ENCODE results near the gene PIK3R1.

The PIK3R1 gene

DNA sequence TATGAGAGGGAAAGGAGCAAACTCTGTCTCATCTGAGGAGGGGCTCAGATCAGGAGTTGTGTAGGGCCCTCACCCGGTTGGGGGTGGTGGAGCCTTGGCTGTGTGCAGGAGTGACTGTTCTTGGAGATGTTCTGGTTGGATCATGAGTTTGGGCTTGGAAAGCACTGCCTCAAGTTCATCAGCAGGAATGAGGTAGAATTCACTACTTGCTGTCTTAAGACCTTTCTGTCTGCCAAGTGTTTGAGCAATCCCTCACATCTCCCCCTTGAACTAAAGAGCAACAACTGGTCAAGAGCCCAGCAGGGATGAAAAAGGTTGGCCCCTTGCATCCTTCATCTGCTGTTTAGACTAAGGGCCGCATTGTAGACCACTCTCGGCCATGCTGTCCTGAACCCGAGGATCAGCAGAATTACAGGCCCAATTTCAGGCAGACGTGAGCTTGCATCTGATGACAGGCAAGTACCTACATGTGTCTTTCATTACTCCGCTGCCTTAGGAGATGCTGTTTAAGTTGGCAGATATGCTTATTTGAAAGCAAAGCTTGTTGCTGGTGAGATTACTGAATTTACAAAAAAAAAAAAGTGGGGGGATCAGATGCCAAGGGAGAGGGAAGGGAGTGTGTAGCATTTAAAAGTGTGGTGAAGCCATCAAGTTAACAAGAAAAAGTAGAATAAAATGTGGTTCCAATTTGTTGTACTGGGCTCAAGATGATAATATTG lies 36.4 kb downstream of the PIK3R1 start:
- Histone ChIP-seq H3K4me3 (ENCODE audit: low read length) (no peak overlapping the region), H3K27ac (ENCODE audit: low read depth, low read length) (no peak overlapping the region), H3K9me3 (ENCODE audit: insufficient read depth, low read depth, low read length) (no peaks in the 10 kb centered on the region), H3K4me1 (ENCODE audit: insufficient read depth, low read length) (peaks cover 39% of the 10 kb centered on the region), H3K27me3 (ENCODE audit: insufficient read depth, low read length) (no peaks in the 10 kb centered on the region), H3K36me3 (ENCODE audit: insufficient read depth, low read length) (no peaks in the 10 kb centered on the region), H3K9ac (ENCODE audit: low read depth, low read length) (no peak overlapping the region)
- 76% methylated on average over 6 of the region's 6 CpGs for WGBS

DNA sequence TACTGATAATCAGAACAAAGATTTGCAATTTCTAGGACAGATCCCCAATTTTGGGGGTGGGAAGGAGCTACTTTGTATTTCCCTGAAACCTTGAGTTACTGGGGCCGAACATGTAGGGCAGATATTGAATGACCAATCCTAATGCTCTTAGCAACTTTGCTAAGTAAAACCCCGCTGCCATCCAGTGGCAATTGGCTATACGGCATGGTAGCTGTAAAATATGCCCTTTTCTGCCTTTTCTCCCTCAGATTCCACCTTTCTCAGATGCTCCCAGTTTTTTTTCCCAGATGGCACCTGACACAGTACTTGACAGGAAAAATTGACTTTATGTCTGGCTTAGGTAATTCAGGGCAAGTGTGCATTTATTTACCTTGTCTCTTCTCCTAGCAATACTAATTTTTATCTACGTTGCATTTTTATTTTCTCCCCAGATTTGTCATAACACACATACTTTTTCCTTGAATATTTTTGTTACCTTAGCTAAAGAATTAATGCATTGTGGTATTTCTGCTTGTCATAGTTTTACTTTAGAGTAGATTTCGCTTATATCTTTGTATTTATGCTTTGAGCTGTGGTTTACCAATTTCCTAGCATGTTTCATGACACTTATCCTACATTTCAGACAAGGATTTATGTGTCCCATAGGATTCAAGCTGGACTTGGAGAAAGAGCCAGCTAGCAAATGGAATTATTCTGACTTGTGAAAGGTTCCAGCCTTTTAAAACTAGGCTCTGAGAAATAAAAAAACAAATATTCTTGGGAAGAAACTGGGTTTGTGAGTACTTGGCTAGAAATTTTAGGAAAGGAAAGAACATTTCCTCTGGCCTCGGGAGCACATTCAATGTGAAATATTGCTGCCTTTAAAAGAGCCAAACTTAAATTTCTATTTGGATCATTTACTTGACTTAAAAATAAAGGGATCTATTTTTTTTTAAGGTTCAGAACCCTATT lies 37.4 kb downstream of the PIK3R1 start:
- H3K4me1 ChIP-seq (ENCODE audit: insufficient read depth, low read length): peaks cover 39% of the 10 kb centered on the region
- H3K4me3 ChIP-seq (ENCODE audit: low read length): no peak overlapping the region
- no peak overlapping the region for H3K27ac ChIP-seq (ENCODE audit: low read depth, low read length)
- no peaks in the 10 kb centered on the region for H3K9me3 ChIP-seq (ENCODE audit: insufficient read depth, low read depth, low read length)
- H3K36me3 ChIP-seq (ENCODE audit: insufficient read depth, low read length): no peaks in the 10 kb centered on the region
- 60% methylated on average over 5 of the region's 6 CpGs for WGBS
- no peaks in the 10 kb centered on the region for H3K27me3 ChIP-seq (ENCODE audit: insufficient read depth, low read length)
- H3K9ac ChIP-seq (ENCODE audit: low read depth, low read length): no peak overlapping the region

GRCh38 chr5:68253624-68254585 lies 38.3 kb downstream of the PIK3R1 start:
- Histone ChIP-seq H3K9me3 (ENCODE audit: insufficient read depth, low read depth, low read length) (no peaks in the 10 kb centered on the region), H3K36me3 (ENCODE audit: insufficient read depth, low read length) (no peaks in the 10 kb centered on the region), H3K4me1 (ENCODE audit: insufficient read depth, low read length) (peaks cover 37% of the 10 kb centered on the region), H3K27me3 (ENCODE audit: insufficient read depth, low read length) (no peaks in the 10 kb centered on the region), H3K9ac (ENCODE audit: low read depth, low read length) (no peak overlapping the region), H3K27ac (ENCODE audit: low read depth, low read length) (no peak overlapping the region), H3K4me3 (ENCODE audit: low read length) (no peak overlapping the region)
- WGBS: 95% methylated on average over 4 of the region's 6 CpGs

GRCh38 chr5:68254810-68255209 lies 39.3 kb downstream of the PIK3R1 start:
- Histone ChIP-seq H3K27me3 (ENCODE audit: insufficient read depth, low read length) (no peaks in the 10 kb centered on the region), H3K9me3 (ENCODE audit: insufficient read depth, low read depth, low read length) (no peaks in the 10 kb centered on the region), H3K36me3 (ENCODE audit: insufficient read depth, low read length) (no peaks in the 10 kb centered on the region), H3K9ac (ENCODE audit: low read depth, low read length) (no peak overlapping the region), H3K27ac (ENCODE audit: low read depth, low read length) (no peak overlapping the region), H3K4me3 (ENCODE audit: low read length) (no peak overlapping the region), H3K4me1 (ENCODE audit: insufficient read depth, low read length) (peaks cover 27% of the 10 kb centered on the region)
- 85% methylated on average over 1 of the region's 1 CpG for WGBS

- Histone ChIP-seq H3K36me3 (ENCODE audit: insufficient read depth, low read length) (no peaks in the 10 kb centered on the region), H3K4me1 (ENCODE audit: insufficient read depth, low read length) (peaks cover 20% of the 10 kb centered on the region), H3K27ac (ENCODE audit: low read depth, low read length) (no peak overlapping the region), H3K9ac (ENCODE audit: low read depth, low read length) (no peak overlapping the region), H3K4me3 (ENCODE audit: low read length) (no peak overlapping the region), H3K27me3 (ENCODE audit: insufficient read depth, low read length) (no peaks in the 10 kb centered on the region), H3K9me3 (ENCODE audit: insufficient read depth, low read depth, low read length) (no peaks in the 10 kb centered on the region)
- 87% methylated on average over 4 of the region's 6 CpGs for WGBS
Observed at GRCh38 chr5:68255305-68256120, 40.0 kb downstream of the PIK3R1 start.

DNA sequence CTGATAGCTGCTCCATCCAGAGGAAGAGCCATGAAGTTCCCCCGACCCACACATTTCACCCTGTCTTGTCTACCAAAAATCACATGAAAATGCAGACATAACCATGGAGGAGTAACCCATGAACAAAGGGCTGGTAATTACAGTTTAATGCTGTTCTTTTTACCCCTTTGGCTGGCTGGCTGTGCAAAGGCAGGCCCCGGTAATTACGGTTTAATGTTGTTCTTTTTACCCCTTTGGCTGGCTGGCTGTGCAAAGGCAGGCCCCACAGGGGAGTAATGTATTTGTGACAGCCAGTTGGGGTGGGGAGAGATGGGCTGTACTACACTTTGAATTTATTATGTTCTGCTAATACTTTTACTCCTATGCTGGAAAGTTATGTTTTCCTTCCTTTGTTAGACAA lies 41.7 kb downstream of the PIK3R1 start:
- H3K9ac ChIP-seq (ENCODE audit: low read depth, low read length): no peak overlapping the region
- WGBS: 94% methylated on average over 3 of the region's 3 CpGs
- H3K27me3 ChIP-seq (ENCODE audit: insufficient read depth, low read length): no peaks in the 10 kb centered on the region
- peaks cover 4% of the 10 kb centered on the region; the same call in 1 of the 2 replicates for H3K9me3 ChIP-seq (ENCODE audit: insufficient read depth, low read depth, low read length)
- H3K36me3 ChIP-seq (ENCODE audit: insufficient read depth, low read length): no peaks in the 10 kb centered on the region
- H3K4me3 ChIP-seq (ENCODE audit: low read length): no peak overlapping the region
- H3K4me1 ChIP-seq (ENCODE audit: insufficient read depth, low read length): peaks cover 3% of the 10 kb centered on the region
- H3K27ac ChIP-seq (ENCODE audit: low read depth, low read length): no peak overlapping the region

DNA sequence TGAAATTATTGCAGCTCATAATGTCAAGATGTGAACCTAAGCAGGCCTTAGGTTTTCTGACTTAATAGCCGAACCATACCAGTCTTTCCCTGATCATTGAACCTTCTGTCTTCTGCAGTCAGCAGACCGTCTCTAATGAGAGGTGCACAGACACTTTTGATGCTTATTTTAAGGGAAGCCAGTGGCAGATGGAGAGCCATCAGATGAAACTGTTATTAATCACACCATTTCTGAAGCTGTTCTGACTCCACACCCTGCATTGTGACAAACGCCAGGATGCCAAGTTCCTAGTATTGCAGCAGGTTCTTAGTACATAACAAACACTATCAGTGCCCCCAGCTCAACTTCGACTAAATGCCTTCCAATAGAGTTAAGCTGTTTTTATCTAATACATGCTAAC lies 43.0 kb downstream of the PIK3R1 start:
- 95% methylated on average over 4 of the region's 4 CpGs for WGBS
- H3K4me1 ChIP-seq (ENCODE audit: insufficient read depth, low read length): no peaks in the 10 kb centered on the region
- H3K27ac ChIP-seq (ENCODE audit: low read depth, low read length): no peak overlapping the region
- no peak overlapping the region for H3K4me3 ChIP-seq (ENCODE audit: low read length)
- H3K9ac ChIP-seq (ENCODE audit: low read depth, low read length): no peak overlapping the region
- no peaks in the 10 kb centered on the region for H3K36me3 ChIP-seq (ENCODE audit: insufficient read depth, low read length)
- H3K27me3 ChIP-seq (ENCODE audit: insufficient read depth, low read length): no peaks in the 10 kb centered on the region
- H3K9me3 ChIP-seq (ENCODE audit: insufficient read depth, low read depth, low read length): peaks cover 6% of the 10 kb centered on the region; the same call in 1 of the 2 replicates

DNA sequence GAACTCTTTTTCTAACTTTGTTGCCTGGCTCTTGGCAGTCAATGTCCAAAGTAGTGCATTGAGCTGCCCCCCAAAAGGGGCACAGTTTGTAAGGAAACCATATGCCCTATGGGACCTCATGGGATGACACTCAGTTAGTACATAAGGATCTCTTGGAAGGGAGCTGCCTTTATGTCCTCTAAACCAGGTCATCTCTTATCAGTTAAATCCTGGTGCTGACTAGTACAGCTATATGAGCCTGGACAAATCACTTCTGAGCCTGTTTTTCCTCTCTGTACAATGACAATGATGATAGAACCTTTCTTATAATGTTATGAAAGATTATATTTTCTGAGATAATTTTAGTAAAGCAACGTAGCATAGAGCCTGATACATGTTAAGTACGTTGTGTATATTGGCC lies 44.1 kb downstream of the PIK3R1 start:
- Histone ChIP-seq H3K27ac (ENCODE audit: low read depth, low read length) (no peak overlapping the region), H3K4me1 (ENCODE audit: insufficient read depth, low read length) (no peaks in the 10 kb centered on the region), H3K27me3 (ENCODE audit: insufficient read depth, low read length) (no peaks in the 10 kb centered on the region), H3K9ac (ENCODE audit: low read depth, low read length) (no peak overlapping the region), H3K36me3 (ENCODE audit: insufficient read depth, low read length) (no peaks in the 10 kb centered on the region), H3K9me3 (ENCODE audit: insufficient read depth, low read depth, low read length) (peaks cover 10% of the 10 kb centered on the region; the same call in 1 of the 2 replicates), H3K4me3 (ENCODE audit: low read length) (no peak overlapping the region)
- 98% methylated on average over 2 of the region's 2 CpGs for WGBS

DNA sequence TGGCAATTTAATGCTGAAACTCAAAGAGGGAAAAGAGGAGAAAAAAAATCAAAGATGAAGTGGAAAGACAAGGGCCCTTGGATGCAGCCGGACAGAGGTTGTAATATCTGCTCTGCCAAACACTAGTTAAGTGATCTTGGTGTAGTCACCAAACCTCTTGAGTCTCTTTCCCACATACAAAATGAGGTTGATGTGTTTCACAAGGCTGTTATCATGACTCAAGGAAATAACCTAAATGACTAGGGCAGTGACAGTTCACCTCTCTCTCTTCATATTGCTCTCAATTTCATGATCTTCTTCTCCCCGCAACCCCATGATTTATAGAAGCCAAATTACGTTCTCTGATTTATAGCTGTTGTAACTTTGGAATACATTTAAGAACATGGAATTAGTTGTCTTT lies 44.9 kb downstream of the PIK3R1 start:
- Histone ChIP-seq H3K36me3 (ENCODE audit: insufficient read depth, low read length) (no peaks in the 10 kb centered on the region), H3K4me1 (ENCODE audit: insufficient read depth, low read length) (no peaks in the 10 kb centered on the region), H3K27me3 (ENCODE audit: insufficient read depth, low read length) (no peaks in the 10 kb centered on the region), H3K4me3 (ENCODE audit: low read length) (no peak overlapping the region), H3K9me3 (ENCODE audit: insufficient read depth, low read depth, low read length) (peaks cover 10% of the 10 kb centered on the region; the same call in 1 of the 2 replicates), H3K27ac (ENCODE audit: low read depth, low read length) (no peak overlapping the region), H3K9ac (ENCODE audit: low read depth, low read length) (no peak overlapping the region)
- 93% methylated on average over 2 of the region's 3 CpGs for WGBS

DNA sequence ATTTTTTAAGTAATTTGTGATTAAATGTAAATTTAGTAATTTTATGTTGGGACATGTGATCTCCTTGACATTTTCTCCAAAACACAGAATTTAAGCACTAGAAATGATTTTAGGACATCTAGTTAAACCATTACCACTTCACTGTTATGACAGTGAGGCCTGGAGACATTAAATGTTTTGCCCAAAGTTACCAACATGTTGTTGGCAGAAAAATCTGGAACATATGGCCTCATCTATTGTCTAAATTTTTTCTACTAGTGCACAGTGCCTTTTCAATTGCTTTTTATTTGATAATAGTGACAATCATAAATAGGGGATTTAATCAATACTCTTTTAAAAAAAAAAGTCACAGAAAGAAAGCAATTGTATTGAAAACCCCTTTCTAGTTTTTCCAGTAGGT lies 45.6 kb downstream of the PIK3R1 start:
- Histone ChIP-seq H3K27ac (ENCODE audit: low read depth, low read length) (no peak overlapping the region), H3K9me3 (ENCODE audit: insufficient read depth, low read depth, low read length) (peaks cover 10% of the 10 kb centered on the region; the same call in 1 of the 2 replicates)

More for the DNA sequence above, 45.6 kb downstream of the PIK3R1 start:
- Histone ChIP-seq H3K27me3 (ENCODE audit: insufficient read depth, low read length) (no peaks in the 10 kb centered on the region), H3K4me3 (ENCODE audit: low read length) (no peak overlapping the region), H3K36me3 (ENCODE audit: insufficient read depth, low read length) (no peaks in the 10 kb centered on the region), H3K4me1 (ENCODE audit: insufficient read depth, low read length) (no peaks in the 10 kb centered on the region), H3K9ac (ENCODE audit: low read depth, low read length) (no peak overlapping the region)
